Activated T-cell treated with anti-CD3 and anti-CD28 coated beads, Interleukin-2, amount 50 U/mL, for 72 hours (primary cell): ENCODE data around the gene LAPTM4A. TPM values are rescaled to one million over a fixed set of nuclear protein-coding genes. Genes with fewer than 3 reads are reported as not detected.
"Not testable (repeated sequence)": the region's sequence is repeated elsewhere in the genome, so short reads cannot be mapped to it uniquely, and the experiment has no call there.

ENCODE experiments used
- ATAC-seq, 2 donors: fragments of 150-1000 bp; cut with Tn5 transposase; replicated peaks in 1 of 2; 2 replicates each; pipeline ENCODE4 v1.10.0; 2021; ENCODE audit warnings: moderate library complexity in 2 of 2, mild to moderate bottlenecking in 1 of 2
- DNase-seq, 2 donors: peaks; one replicate each; pipeline ENCODE4 v3.0.0; 2021 to 2022; ENCODE audit warnings: mixed read lengths in 1 of 2
- H3K27ac Mint-ChIP-seq: one replicate; pipeline ENCODE4 v1.8.0; 2022; ENCODE audit warnings: mild to moderate bottlenecking, moderate library complexity, mixed read lengths
- H3K27me3 Mint-ChIP-seq: one replicate; pipeline ENCODE4 v1.8.0; 2022; ENCODE audit warnings: low read depth, mixed read lengths
- H3K36me3 Mint-ChIP-seq, 2 donors: one replicate each; pipeline ENCODE4 v1.8.0; 2022; ENCODE audit warnings: mixed read lengths in 2 of 2, mild to moderate bottlenecking in 1 of 2; ENCODE audit not compliant: insufficient read depth in 2 of 2
- H3K4me1 Mint-ChIP-seq: one replicate; pipeline ENCODE4 v1.8.0; 2022; ENCODE audit warnings: low read depth, mixed read lengths
- H3K4me3 Mint-ChIP-seq, 2 donors: one replicate each; pipeline ENCODE4 v1.8.0; 2022; ENCODE audit warnings: mild to moderate bottlenecking in 2 of 2, mixed read lengths in 2 of 2, moderate library complexity in 2 of 2
- H3K9me3 Mint-ChIP-seq, 2 donors: one replicate each; pipeline ENCODE4 v1.8.0; 2022; ENCODE audit warnings: mixed read lengths in 2 of 2
- total RNA-seq, 2 donors: library from RNA; stranded (reverse); gene quantifications; one replicate each; pipeline ENCODE4 v1.2.3, GENCODE V29; 2022

The LAPTM4A gene
- total RNA-seq, 2 donors from 2014 or later, result 26.0 to 33.3 TPM

DNA sequence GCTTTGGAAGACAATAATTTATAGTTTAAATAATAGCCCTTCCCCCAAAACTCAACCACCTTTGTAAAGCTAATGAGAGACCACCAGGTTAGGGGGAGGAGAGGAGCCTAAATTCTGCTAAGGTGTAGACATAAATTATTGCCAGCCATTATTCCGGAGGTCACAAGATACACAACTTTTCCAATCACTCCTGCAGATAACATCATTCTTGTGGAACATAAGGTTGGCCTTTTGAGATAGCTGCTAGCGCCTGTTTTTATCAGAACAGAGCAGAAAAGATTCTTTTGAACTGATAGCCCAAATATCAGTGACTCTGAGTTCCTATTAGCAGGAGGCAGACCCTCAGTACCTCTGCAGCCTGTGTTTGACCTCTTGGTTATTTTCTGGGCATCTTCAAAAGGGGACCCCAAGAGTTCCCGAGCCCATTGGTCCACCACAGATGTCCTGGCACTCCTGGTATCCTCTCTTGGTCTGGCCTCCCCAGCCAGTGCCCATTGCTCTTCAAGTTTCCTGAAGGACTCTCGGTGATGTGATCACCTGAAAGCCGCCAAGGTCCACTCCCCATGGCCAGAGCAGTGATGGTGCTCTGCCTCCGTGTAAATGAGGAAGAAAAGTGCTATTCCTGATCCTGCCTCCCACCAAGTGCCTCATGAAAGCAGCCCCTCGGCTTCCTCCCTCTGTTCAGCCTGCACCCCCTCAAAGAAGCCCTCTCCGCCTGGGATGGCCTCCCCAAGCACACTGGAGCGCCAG, 38.5 kb upstream of the LAPTM4A start:
- H3K4me1 Mint-ChIP-seq, result no peaks in the 10 kb centered on the region
- ATAC-seq, result no peak
- H3K27ac Mint-ChIP-seq, result no peak overlapping the region
- no peaks in the 10 kb centered on the region for H3K9me3 Mint-ChIP-seq
- no peaks in the 10 kb centered on the region for H3K36me3 Mint-ChIP-seq
- peaks cover 12% of the 10 kb centered on the region for H3K27me3 Mint-ChIP-seq
- no peak for DNase-seq
- no peak overlapping the region for H3K4me3 Mint-ChIP-seq

DNA sequence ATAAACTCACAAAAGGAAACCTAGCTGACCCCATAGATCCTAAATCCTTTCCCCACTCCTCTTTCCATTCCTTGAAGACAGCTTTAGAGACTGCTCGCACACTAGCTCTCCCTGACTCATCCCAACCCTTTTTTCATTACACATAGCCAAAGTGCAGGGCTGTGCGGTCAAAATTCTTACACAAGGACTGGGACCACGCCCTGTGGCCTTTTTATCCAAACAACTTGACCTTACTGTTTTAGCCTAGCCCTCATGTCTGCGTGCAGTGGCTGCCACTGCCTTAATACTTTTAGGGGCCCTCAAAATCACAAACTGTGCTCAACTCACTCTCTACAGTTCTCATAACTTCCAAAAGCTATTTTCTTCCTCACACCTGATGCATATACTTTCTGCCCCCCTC, 34.5 kb upstream of the LAPTM4A start:
- not testable (repeated sequence) for H3K4me3 Mint-ChIP-seq, H3K4me1 Mint-ChIP-seq, H3K27ac Mint-ChIP-seq, H3K9me3 Mint-ChIP-seq, H3K27me3 Mint-ChIP-seq, ATAC-seq, H3K36me3 Mint-ChIP-seq, DNase-seq

DNA sequence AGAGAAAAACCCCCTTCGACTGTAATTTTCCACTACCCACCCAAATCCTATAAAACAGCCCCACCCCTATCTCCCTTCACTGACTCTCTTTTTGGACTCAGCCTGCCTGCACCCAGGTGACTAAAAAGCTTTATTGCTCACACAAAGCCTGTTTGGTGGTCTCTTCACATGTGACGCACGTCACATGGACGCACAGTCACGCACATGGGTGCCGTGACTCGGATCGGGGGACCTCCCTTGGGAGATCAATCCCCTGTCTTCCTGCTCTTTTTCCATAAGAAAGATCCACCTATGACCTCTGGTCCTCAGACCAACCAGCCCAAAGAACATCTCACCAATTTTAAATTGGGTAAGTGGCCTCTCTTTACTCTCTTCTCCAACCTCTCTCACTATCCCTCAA, 31.4 kb upstream of the LAPTM4A start:
- ATAC-seq, H3K4me3 Mint-ChIP-seq, DNase-seq, H3K27ac Mint-ChIP-seq, H3K36me3 Mint-ChIP-seq, H3K9me3 Mint-ChIP-seq, H3K4me1 Mint-ChIP-seq, H3K27me3 Mint-ChIP-seq: not testable (repeated sequence)

DNA sequence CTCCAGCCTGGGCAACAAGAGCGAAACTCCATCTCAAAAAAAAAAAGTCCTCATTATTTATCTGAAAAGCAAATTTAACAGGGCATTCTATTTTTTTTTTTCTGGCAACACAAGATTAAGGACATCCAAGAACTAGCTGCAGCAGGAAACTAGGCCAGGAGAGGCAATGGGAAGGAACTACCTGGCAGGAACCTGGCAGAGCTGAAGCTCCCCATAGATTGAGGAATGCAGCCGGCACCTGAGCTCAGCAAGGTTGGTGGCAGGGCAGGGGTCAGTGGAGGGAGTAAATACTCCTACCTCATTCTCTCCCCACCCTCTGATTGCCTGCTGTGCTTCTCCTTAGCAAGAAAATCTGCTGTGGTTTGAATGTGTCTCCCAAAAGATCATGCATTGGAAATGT, 30.4 kb upstream of the LAPTM4A start:
- ATAC-seq, result no peak
- no peaks in the 10 kb centered on the region for H3K27me3 Mint-ChIP-seq

DNA sequence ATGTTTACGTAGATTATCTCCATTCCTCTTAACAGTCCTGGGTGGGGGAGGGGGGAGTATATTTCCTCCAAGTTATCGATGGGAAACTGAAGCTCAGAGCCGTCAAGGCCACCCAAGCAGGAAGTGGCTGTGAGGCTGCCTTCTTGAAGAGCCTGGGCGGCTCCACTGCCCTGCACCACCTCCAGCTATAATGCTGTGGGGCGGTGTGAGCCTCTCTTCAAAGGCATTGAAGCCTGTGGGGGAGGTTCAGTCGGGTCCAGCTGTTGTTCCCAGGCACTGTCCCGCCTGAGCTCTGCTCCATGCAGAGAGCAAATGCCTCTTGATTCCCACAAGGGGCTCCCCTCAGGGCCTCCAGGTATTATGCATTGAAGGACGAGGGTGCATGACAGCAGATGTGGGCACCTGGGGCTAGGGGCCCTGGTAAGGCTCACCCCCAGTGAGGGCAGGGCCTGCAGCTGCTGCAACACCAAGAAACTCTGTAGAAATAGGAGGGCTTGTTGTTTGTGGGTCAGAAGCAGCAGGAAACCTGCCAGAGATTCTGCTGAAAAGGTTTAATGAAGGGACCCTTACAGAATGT, 29.5 kb upstream of the LAPTM4A start:
- DNase-seq (no peak), ATAC-seq (no peak)
- no peaks in the 10 kb centered on the region for H3K36me3 Mint-ChIP-seq
- H3K4me3 Mint-ChIP-seq, result no peak overlapping the region
- H3K9me3 Mint-ChIP-seq, result no peaks in the 10 kb centered on the region
- no peaks in the 10 kb centered on the region for H3K27me3 Mint-ChIP-seq
- no peak overlapping the region for H3K27ac Mint-ChIP-seq
- H3K4me1 Mint-ChIP-seq, result no peaks in the 10 kb centered on the region

More for the DNA sequence above, 30.4 kb upstream of the LAPTM4A start:
- no peak overlapping the region for H3K27ac Mint-ChIP-seq
- no peak overlapping the region for H3K4me3 Mint-ChIP-seq
- H3K4me1 Mint-ChIP-seq, result no peaks in the 10 kb centered on the region
- no peak for DNase-seq
- no peaks in the 10 kb centered on the region for H3K36me3 Mint-ChIP-seq
- no peaks in the 10 kb centered on the region for H3K9me3 Mint-ChIP-seq

DNA sequence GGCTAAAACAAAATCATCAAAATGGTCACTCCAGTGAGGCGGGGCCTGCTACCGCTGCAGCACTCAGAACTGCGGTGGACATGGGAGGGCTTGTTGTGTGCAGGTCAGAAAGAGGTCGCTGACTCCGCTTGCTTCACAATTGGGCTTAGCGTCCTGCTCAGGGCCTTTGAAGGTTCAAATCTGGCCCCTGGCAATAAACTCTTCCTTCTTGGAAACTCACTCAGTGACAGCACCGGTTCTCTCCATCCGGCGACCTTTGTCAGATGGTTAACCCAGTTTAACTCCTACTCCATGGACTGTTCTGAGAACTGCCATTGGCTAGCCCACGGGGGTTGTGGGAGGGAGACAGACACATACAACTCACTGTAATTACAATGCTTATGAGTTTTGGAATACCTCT, 29.0 kb upstream of the LAPTM4A start:
- H3K27ac Mint-ChIP-seq, result no peak overlapping the region
- H3K27me3 Mint-ChIP-seq, result no peaks in the 10 kb centered on the region
- no peaks in the 10 kb centered on the region for H3K9me3 Mint-ChIP-seq
- H3K4me1 Mint-ChIP-seq, result no peaks in the 10 kb centered on the region
- H3K36me3 Mint-ChIP-seq, result no peaks in the 10 kb centered on the region
- no peak for ATAC-seq
- no peak overlapping the region for H3K4me3 Mint-ChIP-seq
- no peak for DNase-seq

DNA sequence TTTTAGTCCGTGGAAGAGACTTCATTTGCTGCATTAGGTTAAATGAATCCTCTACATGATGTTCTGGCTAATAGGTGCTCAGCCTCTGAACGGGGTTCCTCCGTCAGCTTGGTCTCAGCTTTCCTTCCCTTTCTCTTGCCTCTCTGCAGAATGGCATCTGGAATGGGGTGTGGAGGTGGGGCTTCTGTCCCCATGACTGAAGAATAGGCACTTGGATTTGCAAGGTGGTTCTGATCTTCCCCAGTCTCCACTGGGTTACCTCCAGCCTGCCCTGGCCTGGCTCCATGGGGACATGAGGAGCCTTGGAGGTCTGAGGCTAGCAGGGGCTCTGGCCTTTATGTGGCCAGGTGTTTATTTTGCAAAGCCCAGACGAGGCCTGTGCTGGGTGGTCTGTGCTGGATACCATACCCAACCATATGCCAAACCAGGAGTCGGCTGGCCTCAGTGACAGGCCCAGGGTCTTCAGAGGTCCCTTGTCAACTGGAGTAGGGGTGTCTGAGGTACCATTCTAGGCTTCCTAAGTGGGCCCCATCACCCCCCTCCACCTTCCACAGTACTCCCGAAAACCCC, 28.2 kb upstream of the LAPTM4A start:
- H3K36me3 Mint-ChIP-seq, result no peaks in the 10 kb centered on the region
- no peak overlapping the region for H3K27ac Mint-ChIP-seq
- ATAC-seq, result no peak
- no peaks in the 10 kb centered on the region for H3K4me1 Mint-ChIP-seq
- DNase-seq, result no peak
- H3K27me3 Mint-ChIP-seq, result no peaks in the 10 kb centered on the region
- H3K9me3 Mint-ChIP-seq, result no peaks in the 10 kb centered on the region
- H3K4me3 Mint-ChIP-seq, result no peak overlapping the region

DNA sequence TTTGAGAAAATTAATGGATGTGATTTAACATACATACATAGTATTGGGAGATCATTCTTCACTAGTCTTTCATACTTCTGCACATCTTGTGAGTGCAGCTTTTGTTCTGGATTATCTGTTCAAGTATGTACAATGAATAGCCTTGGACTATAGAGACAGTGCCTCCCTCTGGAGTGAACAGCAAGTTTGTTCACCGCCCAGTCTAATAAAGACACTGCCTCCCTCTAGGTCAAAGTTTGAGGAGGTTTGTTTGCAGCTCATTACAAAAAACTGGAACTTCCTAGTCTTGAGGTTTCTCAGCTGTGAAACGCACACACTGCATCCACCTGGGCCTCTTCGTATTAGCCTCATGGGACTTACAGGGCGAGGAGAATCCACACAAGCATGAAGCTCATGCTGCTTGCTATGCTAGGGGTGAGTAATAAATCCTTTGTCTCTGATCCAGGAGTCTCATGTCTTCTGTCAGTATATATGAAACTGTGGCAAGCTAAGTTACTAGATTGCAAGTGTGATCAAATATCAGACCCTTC, 26.0 kb upstream of the LAPTM4A start:
- Mint-ChIP-seq H3K4me1 (no peaks in the 10 kb centered on the region), H3K36me3 (no peaks in the 10 kb centered on the region), H3K9me3 (no peaks in the 10 kb centered on the region), H3K27ac (no peak overlapping the region), H3K27me3 (peaks cover 7% of the 10 kb centered on the region), H3K4me3 (no peak overlapping the region)
- no peak for ATAC-seq
- no peak for DNase-seq

DNA sequence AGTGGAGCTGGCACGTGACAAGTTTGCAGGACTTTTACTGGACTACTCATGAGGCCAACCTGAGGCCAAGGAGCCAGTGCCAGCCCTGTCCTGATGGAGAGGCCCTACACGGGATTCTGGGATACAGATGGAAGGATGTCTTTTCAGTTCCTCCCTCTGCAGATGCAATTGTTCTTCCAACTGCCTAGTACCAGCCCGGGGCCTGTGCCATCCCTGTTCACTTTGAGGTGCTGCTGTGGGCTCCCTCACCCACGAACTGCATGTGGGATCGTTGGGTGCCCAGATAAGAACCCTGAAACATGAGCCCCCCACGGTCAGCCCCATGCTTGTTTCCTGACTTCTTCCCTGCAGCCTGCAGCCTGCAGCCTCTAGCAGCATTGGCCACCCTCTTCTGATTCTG, 25.3 kb upstream of the LAPTM4A start:
- no peaks in the 10 kb centered on the region for H3K4me1 Mint-ChIP-seq
- peaks cover 7% of the 10 kb centered on the region for H3K27me3 Mint-ChIP-seq
- no peak overlapping the region for H3K4me3 Mint-ChIP-seq
- no peak for ATAC-seq
- H3K36me3 Mint-ChIP-seq, result no peaks in the 10 kb centered on the region
- H3K27ac Mint-ChIP-seq, result no peak overlapping the region
- no peak for DNase-seq
- H3K9me3 Mint-ChIP-seq, result no peaks in the 10 kb centered on the region

DNA sequence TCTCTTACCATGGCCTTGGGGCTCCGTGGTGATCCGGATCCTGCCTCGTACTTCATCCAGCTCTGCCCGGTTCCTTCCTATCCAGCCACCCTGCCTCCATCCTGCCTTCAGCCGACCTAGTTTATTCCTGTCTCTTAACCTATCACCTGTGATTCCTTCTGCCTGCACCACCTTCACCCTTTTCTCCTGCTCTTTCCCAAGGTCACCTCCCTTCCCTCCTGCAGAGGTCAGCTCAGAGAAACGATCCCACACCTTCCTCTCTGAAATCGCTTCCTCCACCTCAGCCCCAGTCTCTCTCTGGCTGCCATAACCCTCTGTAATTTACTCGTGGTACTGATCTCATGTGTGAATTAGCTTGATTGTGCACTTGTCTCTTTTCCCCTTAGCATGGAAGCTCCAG, 23.5 kb upstream of the LAPTM4A start:
- no peak for DNase-seq
- H3K27me3 Mint-ChIP-seq, result peaks cover 7% of the 10 kb centered on the region
- no peak overlapping the region for H3K4me3 Mint-ChIP-seq
- H3K36me3 Mint-ChIP-seq, result no peaks in the 10 kb centered on the region
- H3K9me3 Mint-ChIP-seq, result no peaks in the 10 kb centered on the region
- H3K4me1 Mint-ChIP-seq, result no peaks in the 10 kb centered on the region
- no peak overlapping the region for H3K27ac Mint-ChIP-seq
- ATAC-seq, result no peak

DNA sequence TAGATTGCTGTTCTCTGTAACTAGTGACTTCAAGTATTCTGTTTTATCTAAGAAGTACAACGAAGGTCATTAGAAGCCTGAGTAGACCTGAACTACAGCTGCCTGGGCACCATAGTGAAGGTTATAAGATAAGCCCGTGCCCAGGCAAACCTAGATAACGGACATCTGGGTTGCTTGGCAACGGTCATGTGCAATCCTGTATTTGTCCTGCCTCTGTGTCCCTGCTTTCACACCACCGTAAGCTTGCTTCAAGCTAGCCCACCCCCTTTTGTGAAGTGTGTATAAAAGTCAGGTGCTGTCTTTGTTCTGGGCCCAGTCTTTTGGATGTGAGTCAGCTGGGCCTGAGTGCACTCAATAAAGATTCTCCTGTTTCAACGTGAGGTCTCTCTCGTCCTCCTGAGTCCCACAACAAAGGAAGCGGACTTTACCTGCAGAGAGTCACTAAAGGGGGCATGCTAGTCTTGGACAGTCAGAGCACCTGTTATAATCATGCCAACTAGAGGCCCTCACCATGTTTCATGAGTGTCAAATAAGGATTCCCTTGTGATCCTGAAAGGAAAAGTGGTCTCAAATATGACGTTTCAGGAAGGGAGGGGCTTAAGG, 22.7 kb upstream of the LAPTM4A start:
- not testable (repeated sequence) for DNase-seq, H3K27me3 Mint-ChIP-seq, H3K27ac Mint-ChIP-seq, H3K9me3 Mint-ChIP-seq, H3K4me3 Mint-ChIP-seq, H3K36me3 Mint-ChIP-seq, H3K4me1 Mint-ChIP-seq, ATAC-seq

DNA sequence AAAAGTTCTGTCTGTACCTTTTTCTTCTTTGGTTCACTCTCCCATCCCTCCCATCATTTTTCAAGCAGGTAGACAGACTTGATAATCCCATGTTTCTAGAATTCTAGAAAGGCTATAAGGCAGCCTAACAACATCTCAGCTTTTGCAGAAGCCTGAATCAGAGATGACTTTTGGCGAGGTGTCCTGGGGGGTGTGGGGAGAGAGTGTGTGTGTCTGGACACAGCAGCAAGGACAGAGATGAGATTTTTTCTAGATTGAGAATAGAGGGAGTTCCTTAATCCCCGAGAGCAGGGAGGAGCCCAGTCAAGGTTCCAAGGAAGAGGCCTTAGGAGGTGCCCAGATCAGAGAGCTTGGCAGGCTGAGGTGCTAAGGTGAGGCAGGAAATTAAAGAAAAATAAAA, 22.0 kb upstream of the LAPTM4A start:
- no peaks in the 10 kb centered on the region for H3K9me3 Mint-ChIP-seq
- no peak for DNase-seq
- H3K4me3 Mint-ChIP-seq, result no peak overlapping the region
- H3K27ac Mint-ChIP-seq, result no peak overlapping the region
- no peaks in the 10 kb centered on the region for H3K4me1 Mint-ChIP-seq
- ATAC-seq, result no peak
- H3K36me3 Mint-ChIP-seq, result no peaks in the 10 kb centered on the region
- peaks cover 7% of the 10 kb centered on the region for H3K27me3 Mint-ChIP-seq

DNA sequence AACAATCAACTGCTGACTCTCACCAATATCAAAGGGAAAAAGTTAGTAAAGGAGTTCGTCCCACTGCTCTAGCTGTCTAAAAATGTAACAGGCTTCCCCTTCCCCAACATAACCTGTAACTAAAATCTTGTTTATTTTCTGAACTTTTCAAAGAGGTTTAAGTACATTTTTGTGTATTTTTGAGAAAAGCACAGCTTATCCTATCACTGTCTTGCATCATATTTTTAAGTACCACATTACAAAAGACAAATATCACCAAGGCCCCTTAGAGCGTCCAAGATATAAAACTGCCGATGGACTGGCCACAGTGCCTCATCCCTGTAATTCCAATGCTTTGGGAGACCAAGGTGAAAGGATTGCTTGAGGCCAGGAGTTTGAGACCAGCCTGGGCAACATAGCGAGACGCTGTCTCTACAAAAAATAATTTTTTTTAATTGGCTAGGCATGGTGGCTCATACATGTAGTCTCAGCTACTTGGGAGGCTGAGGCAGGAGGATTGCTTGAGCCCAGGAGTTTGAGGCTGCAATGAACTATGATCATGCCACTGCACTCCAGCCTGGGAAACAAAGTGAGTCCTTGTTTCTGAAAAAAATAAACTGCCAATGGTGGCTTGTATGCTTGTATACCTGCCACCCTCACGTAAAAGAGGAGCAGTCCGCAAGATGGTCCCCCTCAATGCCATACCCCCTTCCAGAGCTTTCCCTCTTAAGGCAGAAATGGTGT, 21.2 kb upstream of the LAPTM4A start:
- no peaks in the 10 kb centered on the region for H3K4me1 Mint-ChIP-seq
- no peak overlapping the region for H3K27ac Mint-ChIP-seq
- no peak overlapping the region for H3K4me3 Mint-ChIP-seq
- ATAC-seq (no peak), DNase-seq (no peak)
- H3K36me3 Mint-ChIP-seq, result no peaks in the 10 kb centered on the region
- H3K9me3 Mint-ChIP-seq, result peaks cover 2% of the 10 kb centered on the region in 2 donors
- H3K27me3 Mint-ChIP-seq, result peaks cover 7% of the 10 kb centered on the region
